GM21786 (cell line): ENCODE results near the gene ECHS1.

Experiments used
- ATAC-seq: cut with Tn5 transposase; IDR thresholded peaks from one replicate; pipeline ENCODE4 v1.9.1; 2021; ENCODE audit not compliant: unreplicated experiment

The ECHS1 gene

GRCh38 chr10:133359554-133359971 lies 13.6 kb downstream of the ECHS1 start:
- ATAC-seq = no peak

- no peak for ATAC-seq
Measured at GRCh38 chr10:133358925-133359310, 14.2 kb downstream of the ECHS1 start.

- no peak for ATAC-seq
Measured at GRCh38 chr10:133358162-133358924, 14.8 kb downstream of the ECHS1 start.

- ATAC-seq = peak; percentile 67
Measured at GRCh38 chr10:133357285-133358161, 15.6 kb downstream of the ECHS1 start, which contains the start of gene FUOM. Gene FUOM (minus strand): TSS chr10:133358019. CDS start chr10:133358007, 12 bp downstream.

- no peak for ATAC-seq
Measured at GRCh38 chr10:133356549-133357284, 16.4 kb downstream of the ECHS1 start.

- no peak for ATAC-seq
Measured at GRCh38 chr10:133355991-133356390, 17.2 kb downstream of the ECHS1 start.

GRCh38 chr10:133355266-133355665 lies 17.9 kb downstream of the ECHS1 start:
- no peak for ATAC-seq

GRCh38 chr10:133354672-133355240 lies 18.4 kb downstream of the ECHS1 start:
- ATAC-seq = no peak

- ATAC-seq = no peak
Measured at GRCh38 chr10:133353988-133354605, 19.1 kb downstream of the ECHS1 start.

GRCh38 chr10:133353202-133353959 lies 19.8 kb downstream of the ECHS1 start:
- ATAC-seq = no peak

GRCh38 chr10:133351408-133352318 lies 21.5 kb downstream of the ECHS1 start:
- no peak for ATAC-seq

- ATAC-seq = no peak
Measured at GRCh38 chr10:133350950-133351329, 22.2 kb downstream of the ECHS1 start.

- no peak for ATAC-seq
Measured at GRCh38 chr10:133350283-133350949, 22.7 kb downstream of the ECHS1 start.

- ATAC-seq = no peak
Measured at GRCh38 chr10:133349577-133350011, 23.6 kb downstream of the ECHS1 start.

- no peak for ATAC-seq
Measured at GRCh38 chr10:133349160-133349568, 24.0 kb downstream of the ECHS1 start.

GRCh38 chr10:133347710-133348517 lies 25.2 kb downstream of the ECHS1 start:
- no peak for ATAC-seq

GRCh38 chr10:133346413-133346812 lies 26.7 kb downstream of the ECHS1 start:
- no peak for ATAC-seq
